ENCODE data around the gene CCDC34.
A peak's percentile ranks its signal among the peaks of the same experiment; 100 is the strongest.

Gene CCDC34

GRCh38 chr11:27390318-27391295 is 27.6 kb upstream of the CCDC34 start:
- no peak overlapping the region for H4K5ac ChIP-seq (ENCODE audit: low read length)
- H3K36me3 ChIP-seq (ENCODE audit: control insufficient read depth, insufficient read depth, low read length) = no peaks in the 10 kb centered on the region
- H2BK120ac ChIP-seq (ENCODE audit: low read depth, low read length) = no peak overlapping the region
- H3K27ac ChIP-seq (ENCODE audit: low read depth, low read length) = no peak overlapping the region
- H3K79me2 ChIP-seq (ENCODE audit: control insufficient read depth, insufficient read depth, low read length) = no peaks in the 10 kb centered on the region
- no CpG with 5 or more reads among the region's 6 CpGs for WGBS (ENCODE audit: extremely low coverage, insufficient coverage, low lambda C conversion rate)
- H3K23ac ChIP-seq (ENCODE audit: low read length) = no peak overlapping the region
- H3K4ac ChIP-seq (ENCODE audit: low read depth, low read length) = no peak overlapping the region
- no peak for DNase-seq
- H3K18ac ChIP-seq (ENCODE audit: low read length) = no peak overlapping the region
- H2BK15ac ChIP-seq (replicated peaks; ENCODE audit: low read depth) = no peak overlapping the region
- no peak overlapping the region for H4K8ac ChIP-seq (ENCODE audit: low read depth, low read length)
- no peak overlapping the region for H3K4me3 ChIP-seq (ENCODE audit: low read length)
- no peaks in the 10 kb centered on the region for H3K79me1 ChIP-seq (ENCODE audit: low read length)
- H3K27me3 ChIP-seq (ENCODE audit: insufficient read depth, low read length, poor library complexity) = no peaks in the 10 kb centered on the region
- no peak overlapping the region for H2BK5ac ChIP-seq (ENCODE audit: low read length)
- H3K56ac ChIP-seq (ENCODE audit: low read length) = no peak overlapping the region
- no peak overlapping the region for H2AK5ac ChIP-seq (ENCODE audit: low read length)
- no peak overlapping the region for H3K4me2 ChIP-seq (ENCODE audit: low read length)
- H3K4me1 ChIP-seq (ENCODE audit: control insufficient read depth, low read depth, low read length) = peaks cover 14% of the 10 kb centered on the region
- no peak overlapping the region for H3K9ac ChIP-seq (ENCODE audit: low read length)

DNA sequence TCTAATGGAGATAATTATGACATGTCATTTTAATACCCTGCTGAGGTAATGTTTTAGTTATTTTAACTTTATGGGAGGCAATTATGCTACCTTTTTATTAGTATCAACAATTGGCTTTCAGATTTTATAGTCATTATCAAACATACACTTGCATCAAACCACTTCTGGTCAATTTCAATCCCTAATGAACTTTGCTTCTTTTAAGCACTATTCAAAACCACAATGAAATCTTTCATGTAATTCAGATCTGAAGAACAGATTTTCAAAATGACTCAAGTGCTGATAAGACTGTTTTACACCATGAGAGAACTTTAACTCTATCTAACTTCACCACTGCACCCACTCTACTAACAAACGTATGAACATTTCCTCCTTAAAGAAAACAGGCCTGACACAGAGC is 25.9 kb upstream of the CCDC34 start:
- Histone ChIP-seq H2AK5ac (ENCODE audit: low read length) (no peak overlapping the region), H3K27ac (ENCODE audit: low read depth, low read length) (no peak overlapping the region), H3K56ac (ENCODE audit: low read length) (no peak overlapping the region), H3K4ac (ENCODE audit: low read depth, low read length) (no peak overlapping the region), H3K23ac (ENCODE audit: low read length) (no peak overlapping the region), H3K4me2 (ENCODE audit: low read length) (no peak overlapping the region), H3K27me3 (ENCODE audit: insufficient read depth, low read length, poor library complexity) (no peaks in the 10 kb centered on the region), H3K4me3 (ENCODE audit: low read length) (no peak overlapping the region), H3K9ac (ENCODE audit: low read length) (no peak overlapping the region), H2BK120ac (ENCODE audit: low read depth, low read length) (no peak overlapping the region), H4K5ac (ENCODE audit: low read length) (no peak overlapping the region), H4K8ac (ENCODE audit: low read depth, low read length) (no peak overlapping the region), H3K36me3 (ENCODE audit: control insufficient read depth, insufficient read depth, low read length) (no peaks in the 10 kb centered on the region), H3K79me2 (ENCODE audit: control insufficient read depth, insufficient read depth, low read length) (no peaks in the 10 kb centered on the region), H3K4me1 (ENCODE audit: control insufficient read depth, low read depth, low read length) (peaks cover 9% of the 10 kb centered on the region), H2BK5ac (ENCODE audit: low read length) (no peak overlapping the region), H2BK15ac (replicated peaks; ENCODE audit: low read depth) (no peak overlapping the region), H3K79me1 (ENCODE audit: low read length) (no peaks in the 10 kb centered on the region), H3K18ac (ENCODE audit: low read length) (no peak overlapping the region)
- no peak for DNase-seq
- no CpG with 5 or more reads among the region's 1 CpG for WGBS (ENCODE audit: extremely low coverage, insufficient coverage, low lambda C conversion rate)

DNA sequence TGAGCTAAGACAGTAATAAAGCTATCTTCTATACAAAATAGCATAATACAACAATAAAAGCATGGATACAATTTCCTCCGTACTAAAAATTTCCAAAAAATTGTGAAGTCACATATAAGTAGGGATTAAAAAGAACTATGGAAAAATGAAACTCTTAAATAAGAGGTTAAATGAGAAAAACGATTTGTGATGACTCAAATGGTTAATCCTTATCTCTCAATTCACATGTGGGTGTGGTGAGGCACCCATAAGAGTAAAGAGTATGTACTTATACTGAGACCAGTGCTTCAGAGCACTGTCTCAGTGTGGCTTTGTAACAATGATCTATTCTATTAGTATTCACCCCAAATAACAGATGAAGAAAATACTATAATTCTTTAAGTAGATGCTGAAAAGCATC is 25.0 kb upstream of the CCDC34 start:
- H3K4me3 ChIP-seq (ENCODE audit: low read length) = no peak overlapping the region
- no peaks in the 10 kb centered on the region for H3K79me1 ChIP-seq (ENCODE audit: low read length)

GRCh38 chr11:27387362-27387761 is 24.3 kb upstream of the CCDC34 start:
- H3K36me3 ChIP-seq (ENCODE audit: control insufficient read depth, insufficient read depth, low read length) = no peaks in the 10 kb centered on the region
- no peak overlapping the region for H2BK5ac ChIP-seq (ENCODE audit: low read length)
- H3K79me2 ChIP-seq (ENCODE audit: control insufficient read depth, insufficient read depth, low read length) = no peaks in the 10 kb centered on the region
- H3K9ac ChIP-seq (ENCODE audit: low read length) = no peak overlapping the region
- no peaks in the 10 kb centered on the region for H3K27me3 ChIP-seq (ENCODE audit: insufficient read depth, low read length, poor library complexity)
- no peak overlapping the region for H4K8ac ChIP-seq (ENCODE audit: low read depth, low read length)
- H3K4me1 ChIP-seq (ENCODE audit: control insufficient read depth, low read depth, low read length) = peaks cover 9% of the 10 kb centered on the region
- H3K23ac ChIP-seq (ENCODE audit: low read length) = no peak overlapping the region
- no peak overlapping the region for H3K18ac ChIP-seq (ENCODE audit: low read length)
- H2AK5ac ChIP-seq (ENCODE audit: low read length) = no peak overlapping the region
- no peak overlapping the region for H4K5ac ChIP-seq (ENCODE audit: low read length)
- H3K79me1 ChIP-seq (ENCODE audit: low read length) = no peaks in the 10 kb centered on the region
- no peak for DNase-seq
- no peak overlapping the region for H3K4me3 ChIP-seq (ENCODE audit: low read length)
- H3K4ac ChIP-seq (ENCODE audit: low read depth, low read length) = no peak overlapping the region
- H2BK120ac ChIP-seq (ENCODE audit: low read depth, low read length) = no peak overlapping the region
- no peak overlapping the region for H3K4me2 ChIP-seq (ENCODE audit: low read length)
- no CpG with 5 or more reads among the region's 2 CpGs for WGBS (ENCODE audit: extremely low coverage, insufficient coverage, low lambda C conversion rate)
- no peak overlapping the region for H3K56ac ChIP-seq (ENCODE audit: low read length)
- no peak overlapping the region for H3K27ac ChIP-seq (ENCODE audit: low read depth, low read length)
- no peak overlapping the region for H2BK15ac ChIP-seq (replicated peaks; ENCODE audit: low read depth)

More for the DNA sequence above, 25.0 kb upstream of the CCDC34 start:
- no peak overlapping the region for H4K5ac ChIP-seq (ENCODE audit: low read length)
- WGBS (ENCODE audit: extremely low coverage, insufficient coverage, low lambda C conversion rate) = no CpG with 5 or more reads among the region's 2 CpGs
- H3K27me3 ChIP-seq (ENCODE audit: insufficient read depth, low read length, poor library complexity) = no peaks in the 10 kb centered on the region
- H3K23ac ChIP-seq (ENCODE audit: low read length) = no peak overlapping the region
- no peak overlapping the region for H3K9ac ChIP-seq (ENCODE audit: low read length)
- H3K4me1 ChIP-seq (ENCODE audit: control insufficient read depth, low read depth, low read length) = peaks cover 9% of the 10 kb centered on the region
- H2BK120ac ChIP-seq (ENCODE audit: low read depth, low read length) = no peak overlapping the region
- no peak overlapping the region for H2AK5ac ChIP-seq (ENCODE audit: low read length)
- no peaks in the 10 kb centered on the region for H3K79me2 ChIP-seq (ENCODE audit: control insufficient read depth, insufficient read depth, low read length)
- H4K8ac ChIP-seq (ENCODE audit: low read depth, low read length) = no peak overlapping the region
- no peak overlapping the region for H3K27ac ChIP-seq (ENCODE audit: low read depth, low read length)
- H2BK5ac ChIP-seq (ENCODE audit: low read length) = no peak overlapping the region
- no peak overlapping the region for H3K4ac ChIP-seq (ENCODE audit: low read depth, low read length)
- H3K18ac ChIP-seq (ENCODE audit: low read length) = no peak overlapping the region
- H3K56ac ChIP-seq (ENCODE audit: low read length) = no peak overlapping the region
- H3K36me3 ChIP-seq (ENCODE audit: control insufficient read depth, insufficient read depth, low read length) = no peaks in the 10 kb centered on the region
- no peak overlapping the region for H2BK15ac ChIP-seq (replicated peaks; ENCODE audit: low read depth)
- no peak overlapping the region for H3K4me2 ChIP-seq (ENCODE audit: low read length)
- no peak for DNase-seq

DNA sequence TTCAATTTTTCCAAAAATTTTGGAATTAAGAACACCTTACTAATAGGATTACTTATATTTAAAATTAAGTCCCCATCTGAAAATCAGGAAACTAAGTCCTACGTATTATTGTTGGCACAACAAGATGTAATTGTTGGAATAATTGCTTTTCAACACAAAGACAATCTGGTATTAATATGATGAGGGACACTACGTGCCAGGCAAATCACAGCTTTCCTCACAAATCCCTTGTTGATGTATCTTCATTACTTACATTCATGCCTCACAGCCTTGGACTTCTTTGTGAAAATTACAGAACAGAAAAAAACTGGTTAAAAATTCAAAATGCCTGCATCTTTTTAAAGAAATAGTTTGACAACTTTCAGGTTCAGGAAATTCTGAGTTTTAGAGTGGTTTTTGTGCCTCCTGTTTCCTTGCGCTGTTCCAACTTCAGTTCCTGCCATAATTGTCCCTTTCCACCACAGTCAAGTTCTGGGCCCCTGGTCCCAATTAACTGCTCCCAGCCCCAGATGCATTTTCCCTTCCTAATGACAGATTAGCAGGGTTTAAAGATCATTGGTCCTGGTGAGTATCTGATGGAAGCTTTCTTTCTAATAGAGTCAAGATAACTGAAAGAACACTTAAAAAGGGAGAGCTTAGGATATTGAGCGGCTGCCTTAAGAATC is 23.3 kb upstream of the CCDC34 start:
- Histone ChIP-seq H3K27ac (ENCODE audit: low read depth, low read length) (no peak overlapping the region), H3K4ac (ENCODE audit: low read depth, low read length) (no peak overlapping the region), H3K23ac (ENCODE audit: low read length) (no peak overlapping the region)

More for the DNA sequence above, 23.3 kb upstream of the CCDC34 start:
- Histone ChIP-seq H3K9ac (ENCODE audit: low read length) (no peak overlapping the region), H4K5ac (ENCODE audit: low read length) (no peak overlapping the region), H2AK5ac (ENCODE audit: low read length) (no peak overlapping the region), H3K18ac (ENCODE audit: low read length) (no peak overlapping the region), H3K36me3 (ENCODE audit: control insufficient read depth, insufficient read depth, low read length) (no peaks in the 10 kb centered on the region), H3K56ac (ENCODE audit: low read length) (no peak overlapping the region), H3K27me3 (ENCODE audit: insufficient read depth, low read length, poor library complexity) (no peaks in the 10 kb centered on the region), H3K4me1 (ENCODE audit: control insufficient read depth, low read depth, low read length) (peaks cover 6% of the 10 kb centered on the region), H2BK5ac (ENCODE audit: low read length) (no peak overlapping the region), H2BK15ac (replicated peaks; ENCODE audit: low read depth) (no peak overlapping the region), H3K4me3 (ENCODE audit: low read length) (no peak overlapping the region), H3K4me2 (ENCODE audit: low read length) (no peak overlapping the region), H3K79me1 (ENCODE audit: low read length) (no peaks in the 10 kb centered on the region), H4K8ac (ENCODE audit: low read depth, low read length) (peak overlapping the region; percentile 56), H3K79me2 (ENCODE audit: control insufficient read depth, insufficient read depth, low read length) (no peaks in the 10 kb centered on the region), H2BK120ac (ENCODE audit: low read depth, low read length) (no peak overlapping the region)
- DNase-seq = no peak
- no CpG with 5 or more reads among the region's 4 CpGs for WGBS (ENCODE audit: extremely low coverage, insufficient coverage, low lambda C conversion rate)

All from mesendoderm (in vitro differentiated cells).